Urinary bladder (tissue), 4 donors: ENCODE results near the gene ST6GAL2. TPM values are rescaled to one million over a fixed set of nuclear protein-coding genes. Genes with fewer than 3 reads are reported as not detected.

Experiments
- DNase-seq: peaks from one replicate; pipeline ENCODE4 v3.0.0-alpha.2; 2015; ENCODE audit errors: extremely low spot score
- H3K27ac ChIP-seq: one replicate; pipeline ENCODE4 v1.5.1; 2013; ENCODE audit warnings: low read depth, mild to moderate bottlenecking, moderate library complexity
- H3K36me3 ChIP-seq: one replicate; pipeline ENCODE4 v1.6.1; 2013; ENCODE audit warnings: mild to moderate bottlenecking, moderate library complexity; ENCODE audit not compliant: insufficient read depth
- H3K4me1 ChIP-seq: one replicate; pipeline ENCODE4 v1.6.1; 2013; ENCODE audit warnings: mild to moderate bottlenecking, moderate library complexity; ENCODE audit not compliant: insufficient read depth
- H3K4me3 ChIP-seq: one replicate; pipeline ENCODE4 v1.5.1; 2013; ENCODE audit warnings: low read depth, low read length
- WGBS: extraction: QIAGEN DNeasy Blood & Tissue Kit; methylation state at CpG from one replicate; pipeline ENCODE4 v1.1.7; 2013; 5-methylcytosine and 5-hydroxymethylcytosine counted together
- polyA plus RNA-seq: library from polyadenylated mRNA; stranded (reverse); fragments of 200-250 nt; gene quantifications from one replicate; pipeline ENCODE4 v1.2.3, GENCODE V29; 2013
- total RNA-seq: library from RNA; depleted of rRNA; stranded (reverse); fragments of >200 nt; gene quantifications from one replicate; pipeline ENCODE4 v1.2.3, GENCODE V29; 2014
- donor health status: healthy with polysubstance abuse.
- donor health status: healthy.

ST6GAL2 gene
- total and polyA plus RNA-seq, 2 donors, result 1.3 to 53.2 TPM

GRCh38 chr2:106851881-106852501 lies 34.0 kb downstream of the ST6GAL2 start:
- Histone ChIP-seq H3K4me3 (no peak overlapping the region), H3K4me1 (no peaks in the 10 kb centered on the region), H3K27ac (no peak overlapping the region), H3K36me3 (no peaks in the 10 kb centered on the region)
- DNase-seq, result no peak
- WGBS, result 77% methylated on average over 11 of the region's 11 CpGs

- Histone ChIP-seq H3K4me3 (no peak overlapping the region), H3K4me1 (no peaks in the 10 kb centered on the region), H3K36me3 (no peaks in the 10 kb centered on the region), H3K27ac (no peak overlapping the region)
- no peak for DNase-seq
- 36% methylated on average over 7 of the region's 7 CpGs for WGBS
Measured at GRCh38 chr2:106851087-106851874, 34.7 kb downstream of the ST6GAL2 start.

GRCh38 chr2:106849253-106849652 lies 36.7 kb downstream of the ST6GAL2 start:
- WGBS, result 97% methylated on average over 2 of the region's 2 CpGs

GRCh38 chr2:106847366-106847765 lies 38.6 kb downstream of the ST6GAL2 start:
- WGBS, result 67% methylated on average over 2 of the region's 2 CpGs
- no peak overlapping the region for H3K4me3 ChIP-seq
- no peaks in the 10 kb centered on the region for H3K36me3 ChIP-seq
- no peak overlapping the region for H3K27ac ChIP-seq
- H3K4me1 ChIP-seq, result no peaks in the 10 kb centered on the region
- no peak for DNase-seq

More at GRCh38 chr2:106849253-106849652, 36.7 kb downstream of the ST6GAL2 start:
- Histone ChIP-seq H3K4me3 (no peak overlapping the region), H3K27ac (no peak overlapping the region), H3K36me3 (no peaks in the 10 kb centered on the region), H3K4me1 (no peaks in the 10 kb centered on the region)
- no peak for DNase-seq

- no peak overlapping the region for H3K4me3 ChIP-seq
- no peaks in the 10 kb centered on the region for H3K36me3 ChIP-seq
- 97% methylated on average over 6 of the region's 6 CpGs for WGBS
- H3K27ac ChIP-seq, result no peak overlapping the region
- no peak for DNase-seq
- no peaks in the 10 kb centered on the region for H3K4me1 ChIP-seq
Measured at GRCh38 chr2:106845716-106846115, 40.3 kb downstream of the ST6GAL2 start.

GRCh38 chr2:106843910-106844250 lies 42.1 kb downstream of the ST6GAL2 start:
- no peaks in the 10 kb centered on the region for H3K36me3 ChIP-seq
- 95% methylated on average over 5 of the region's 5 CpGs for WGBS
- no peaks in the 10 kb centered on the region for H3K4me1 ChIP-seq
- no peak overlapping the region for H3K4me3 ChIP-seq
- no peak for DNase-seq
- H3K27ac ChIP-seq, result no peak overlapping the region

- Histone ChIP-seq H3K36me3 (no peaks in the 10 kb centered on the region), H3K27ac (no peak overlapping the region), H3K4me3 (no peak overlapping the region), H3K4me1 (no peaks in the 10 kb centered on the region)
- 97% methylated on average over 63 of the region's 63 CpGs for WGBS
- DNase-seq, result no peak
Measured at GRCh38 chr2:106843001-106843909, 42.7 kb downstream of the ST6GAL2 start.

GRCh38 chr2:106841886-106842645 lies 43.9 kb downstream of the ST6GAL2 start:
- DNase-seq, result no peak
- 76% methylated on average over 7 of the region's 7 CpGs for WGBS
- no peak overlapping the region for H3K27ac ChIP-seq
- no peaks in the 10 kb centered on the region for H3K4me1 ChIP-seq
- no peak overlapping the region for H3K4me3 ChIP-seq
- no peaks in the 10 kb centered on the region for H3K36me3 ChIP-seq

GRCh38 chr2:106840818-106841217 lies 45.1 kb downstream of the ST6GAL2 start:
- Histone ChIP-seq H3K27ac (no peak overlapping the region), H3K36me3 (no peaks in the 10 kb centered on the region), H3K4me1 (no peaks in the 10 kb centered on the region), H3K4me3 (no peak overlapping the region)
- WGBS, result 20% methylated on average over 2 of the region's 2 CpGs
- no peak for DNase-seq

GRCh38 chr2:106839849-106840595 lies 45.9 kb downstream of the ST6GAL2 start:
- no peak overlapping the region for H3K27ac ChIP-seq
- DNase-seq, result no peak
- no peaks in the 10 kb centered on the region for H3K36me3 ChIP-seq
- WGBS, result 64% methylated on average over 7 of the region's 7 CpGs
- H3K4me3 ChIP-seq, result no peak overlapping the region
- no peaks in the 10 kb centered on the region for H3K4me1 ChIP-seq

- H3K27ac ChIP-seq, result no peak overlapping the region
- no peaks in the 10 kb centered on the region for H3K36me3 ChIP-seq
- 76% methylated on average over 3 of the region's 3 CpGs for WGBS
- H3K4me1 ChIP-seq, result no peaks in the 10 kb centered on the region
- no peak overlapping the region for H3K4me3 ChIP-seq
- no peak for DNase-seq
Measured at GRCh38 chr2:106833256-106833655, 52.7 kb downstream of the ST6GAL2 start.

GRCh38 chr2:106831816-106832569 lies 54.0 kb downstream of the ST6GAL2 start:
- no peak for DNase-seq
- Histone ChIP-seq H3K4me3 (no peak overlapping the region), H3K36me3 (no peaks in the 10 kb centered on the region), H3K4me1 (no peaks in the 10 kb centered on the region), H3K27ac (no peak overlapping the region)
- 68% methylated on average over 6 of the region's 6 CpGs for WGBS
